Prostate gland (tissue), 2 donors: ENCODE results near the gene AVEN.

Source experiments
- CTCF ChIP-seq, 4 experiments: fragments of 200-600 bp in 2 of 4; fragments of 450-650 bp in 2 of 4; sonication (generic) in 2 of 4; IDR thresholded peaks; 1 replicate in 3 of 4; 2 replicates in 1 of 4; pipeline ENCODE4 v1.5.1; 2016 to 2019; ENCODE audit warnings: antibody characterized with exemption in 4 of 4, mild to moderate bottlenecking in 2 of 4, moderate library complexity in 2 of 4
- POLR2AphosphoS5 ChIP-seq: sonication (generic); formaldehyde crosslinking; IDR thresholded peaks from one replicate; pipeline ENCODE4 v1.6.1; 2017; ENCODE audit warnings: antibody characterized with exemption

- TF ChIP-seq POLR2AphosphoS5 (no peak), CTCF (IDR thresholded peaks at IDR 0.05) (no peak)
Measured at GRCh38 chr15:33968821-33969220, 70.2 kb downstream of the AVEN start.
